A673 (cell line): ENCODE data around the gene TMEM126B. TPM values are rescaled to one million over a fixed set of nuclear protein-coding genes. Genes with fewer than 3 reads are reported as not detected.

ENCODE experiments used
- BruUV-seq: library from RNA; stranded (reverse); fragments of 400-500 nt; replicated peaks from 2 replicates; lab custom pipeline; 2021; lab: Mats Ljungman, UMichigan
- CTCF ChIA-PET: fragments of 300-600 bp; sonication (Branson Sonifier 250); formaldehyde crosslinking; loops from one replicate; lab custom pipeline; 2022; ENCODE audit warnings: antibody characterized with exemption; lab: Charles Lee
- POLR2A ChIA-PET: fragments of 300-600 bp; sonication (Branson Sonifier 250); formaldehyde crosslinking; loops from one replicate; lab custom pipeline; 2022; ENCODE audit warnings: antibody characterized with exemption; ENCODE audit not compliant: low non-redundant PET; lab: Charles Lee
- DNase-seq: peaks from one replicate; pipeline ENCODE4 v3.0.0-alpha.2; 2015; ENCODE audit warnings: low spot score
- H3K27ac ChIP-seq: fragments of 200-600 bp; sonication (generic); 2 replicates; pipeline ENCODE4 v1.5.1; 2016; ENCODE audit warnings: mixed run types, low read depth, mild to moderate bottlenecking, mixed read lengths, antibody characterized with exemption, low read length; ENCODE audit not compliant: poor library complexity, severe bottlenecking
- H3K27me3 ChIP-seq: fragments of 200-600 bp; sonication (generic); replicated peaks from 2 replicates; pipeline ENCODE4 v1.6.1; 2017; ENCODE audit warnings: mixed run types, low read depth, mild to moderate bottlenecking, mixed read lengths, antibody characterized with exemption, low read length; ENCODE audit not compliant: insufficient read depth, poor library complexity
- H3K36me3 ChIP-seq: fragments of 200-600 bp; sonication (generic); 2 replicates; pipeline ENCODE4 v1.6.1; 2016; ENCODE audit warnings: mixed run types, mild to moderate bottlenecking, mixed read lengths, antibody characterized with exemption, low read length; ENCODE audit not compliant: insufficient read depth, poor library complexity, severe bottlenecking
- H3K4me1 ChIP-seq: fragments of 200-600 bp; sonication (generic); 2 replicates; pipeline ENCODE4 v1.6.1; 2017; ENCODE audit warnings: mixed run types, mild to moderate bottlenecking, mixed read lengths, antibody characterized with exemption, low read length; ENCODE audit not compliant: insufficient read depth, poor library complexity, severe bottlenecking
- H3K4me3 ChIP-seq: fragments of 200-600 bp; sonication (generic); 2 replicates; pipeline ENCODE4 v1.5.1; 2016; ENCODE audit warnings: low read depth, mixed run types, mild to moderate bottlenecking, mixed read lengths, low read length; ENCODE audit not compliant: poor library complexity, severe bottlenecking
- H3K9me3 ChIP-seq: fragments of 200-600 bp; sonication (generic); 2 replicates; pipeline ENCODE4 v1.6.1; 2016; ENCODE audit warnings: mixed run types, low read depth, mild to moderate bottlenecking, mixed read lengths, antibody characterized with exemption, low read length; ENCODE audit not compliant: poor library complexity, severe bottlenecking
- EZH2 ChIP-seq: fragments of 200-600 bp; sonication (generic); IDR thresholded peaks from 2 replicates; pipeline ENCODE4 v1.6.1; 2017; ENCODE audit warnings: borderline replicate concordance, low read depth, mild to moderate bottlenecking, mixed read lengths, antibody characterized with exemption, low read length; ENCODE audit not compliant: poor library complexity, severe bottlenecking
- intact Hi-C: fragments of 100-400 bp; cut with micrococcal nuclease; formaldehyde crosslinking; loops from one replicate; pipeline ENCODE4 v1.10.0; 2022; ENCODE audit not compliant: unreplicated experiment
- total RNA-seq: library from RNA; stranded (reverse); gene quantifications from 2 replicates; pipeline ENCODE4 v1.2.3, GENCODE V29; 2021
- TF ChIP-seq, protein P1 (sequence below): fragments of 300-800, 200-600 bp; sonication (generic); conservative IDR thresholded peaks from 2 replicates; pipeline ENCODE4 v1.5.1; 2017; ENCODE audit warnings: low read depth, mild to moderate bottlenecking, antibody characterized with exemption, low read length, moderate library complexity, mixed read lengths

Gene TMEM126B
- total RNA-seq, 1 experiment from 2014 or later: 80.5 TPM

DNA sequence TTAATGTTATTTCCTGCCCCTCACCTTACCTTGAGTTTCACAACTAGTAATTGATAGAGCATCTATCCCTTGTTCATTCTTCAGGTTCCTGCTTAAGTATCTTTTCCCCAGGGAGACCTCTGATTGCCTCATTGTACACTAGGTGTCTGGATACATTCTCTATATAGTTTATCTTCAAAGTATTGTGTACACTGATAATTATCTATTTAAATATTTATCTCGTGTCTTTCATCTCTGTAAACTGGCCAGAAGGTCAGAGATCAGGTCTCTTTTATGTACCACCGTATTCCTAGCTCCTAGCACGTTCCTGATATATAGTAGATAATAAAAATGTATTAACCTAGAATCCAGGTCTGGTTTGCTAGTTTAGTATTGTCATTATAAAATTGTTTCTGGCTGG is 6.4 kb downstream of the TMEM126B start:
- CTCF ChIA-PET: no interaction called here
- intact Hi-C loops: no loop called here
- Histone ChIP-seq H3K36me3 (peaks cover 26% of the 10 kb centered on the region), H3K27ac (no peak overlapping the region), H3K9me3 (no peaks in the 10 kb centered on the region), H3K27me3 (no peaks in the 10 kb centered on the region), H3K4me1 (peaks cover 2% of the 10 kb centered on the region), H3K4me3 (no peak overlapping the region)
- TF ChIP-seq, protein P1, sequence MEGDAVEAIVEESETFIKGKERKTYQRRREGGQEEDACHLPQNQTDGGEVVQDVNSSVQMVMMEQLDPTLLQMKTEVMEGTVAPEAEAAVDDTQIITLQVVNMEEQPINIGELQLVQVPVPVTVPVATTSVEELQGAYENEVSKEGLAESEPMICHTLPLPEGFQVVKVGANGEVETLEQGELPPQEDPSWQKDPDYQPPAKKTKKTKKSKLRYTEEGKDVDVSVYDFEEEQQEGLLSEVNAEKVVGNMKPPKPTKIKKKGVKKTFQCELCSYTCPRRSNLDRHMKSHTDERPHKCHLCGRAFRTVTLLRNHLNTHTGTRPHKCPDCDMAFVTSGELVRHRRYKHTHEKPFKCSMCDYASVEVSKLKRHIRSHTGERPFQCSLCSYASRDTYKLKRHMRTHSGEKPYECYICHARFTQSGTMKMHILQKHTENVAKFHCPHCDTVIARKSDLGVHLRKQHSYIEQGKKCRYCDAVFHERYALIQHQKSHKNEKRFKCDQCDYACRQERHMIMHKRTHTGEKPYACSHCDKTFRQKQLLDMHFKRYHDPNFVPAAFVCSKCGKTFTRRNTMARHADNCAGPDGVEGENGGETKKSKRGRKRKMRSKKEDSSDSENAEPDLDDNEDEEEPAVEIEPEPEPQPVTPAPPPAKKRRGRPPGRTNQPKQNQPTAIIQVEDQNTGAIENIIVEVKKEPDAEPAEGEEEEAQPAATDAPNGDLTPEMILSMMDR: no peak
- TF ChIP-seq EZH2: no peak
- no TSS peak for BruUV-seq
- POLR2A ChIA-PET: no interaction called here
- DNase-seq: no peak

DNA sequence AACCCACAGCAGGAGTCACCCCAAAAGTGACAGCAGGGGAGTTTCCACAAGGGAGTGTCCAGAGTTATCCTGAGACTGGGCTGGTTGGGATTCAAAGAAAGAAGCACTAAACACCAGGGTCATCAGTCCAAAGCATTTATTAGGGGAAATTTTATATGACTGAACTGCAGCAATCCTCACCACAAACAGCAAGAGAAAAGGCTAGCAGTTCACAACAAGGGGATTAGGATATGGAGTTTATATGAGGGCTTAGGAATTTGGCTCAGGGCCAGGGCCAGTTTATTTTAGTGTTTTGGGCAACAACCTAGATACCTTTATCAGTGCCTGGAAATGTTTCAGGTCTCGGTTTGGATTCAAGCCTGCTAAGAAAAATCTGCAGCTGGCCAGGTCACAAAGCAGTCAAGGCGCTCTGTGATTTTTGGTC is 14.8 kb downstream of the TMEM126B start:
- Histone ChIP-seq H3K4me1 (peaks cover 15% of the 10 kb centered on the region), H3K4me3 (no peak overlapping the region), H3K27ac (no peak overlapping the region), H3K36me3 (no peaks in the 10 kb centered on the region), H3K27me3 (peaks cover 9% of the 10 kb centered on the region), H3K9me3 (no peaks in the 10 kb centered on the region)
- peak; percentile 51 for DNase-seq
- TF ChIP-seq, protein P1: no peak
- no peak for TF ChIP-seq EZH2
- intact Hi-C loops: no loop called here
- BruUV-seq: no TSS peak
- ChIA-PET POLR2A (no interaction called here), CTCF (no interaction called here)

DNA sequence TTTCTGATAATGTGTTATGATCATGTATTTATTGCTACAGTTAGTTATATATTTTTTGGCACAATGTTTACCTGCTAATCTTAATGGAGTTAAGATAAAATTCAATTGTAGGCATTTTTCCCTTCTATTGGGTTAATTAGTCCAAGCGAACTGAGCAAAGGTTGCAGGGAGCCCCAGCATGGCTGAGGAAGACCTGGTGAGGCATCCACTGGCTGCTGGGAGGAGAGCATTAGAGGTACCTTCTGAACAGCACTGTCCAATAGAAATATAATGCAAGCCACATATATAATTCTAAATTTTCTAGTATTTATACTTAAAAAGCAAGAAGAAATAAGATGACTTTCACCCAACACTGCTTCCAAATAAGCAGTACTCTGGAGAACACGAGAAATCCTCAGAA is 18.7 kb downstream of the TMEM126B start:
- TF ChIP-seq, protein P1: no peak
- TF ChIP-seq EZH2: no peak
- no TSS peak for BruUV-seq
- Histone ChIP-seq H3K4me3 (peak overlapping the region; percentile 67), H3K27ac (peak overlapping the region; percentile 81), H3K4me1 (peaks cover 15% of the 10 kb centered on the region), H3K27me3 (peaks cover 9% of the 10 kb centered on the region), H3K36me3 (no peaks in the 10 kb centered on the region), H3K9me3 (no peaks in the 10 kb centered on the region)
- intact Hi-C loops: no loop called here
- POLR2A ChIA-PET: interaction anchor here (0.6 to 0.7 kb wide), 3 partner anchors 9 to 353 kb away, joined by 3 to 5 read pairs (median 4); no protein-coding TSS in a partner anchor
- CTCF ChIA-PET: no interaction called here
- no peak for DNase-seq
